NCI-H1417 (cell line): ENCODE data around the gene PLXNC1.

ENCODE experiments used
- DNase-seq, 3 experiments: peaks; one replicate each; lab custom pipeline; 2025; lab: John Stamatoyannopoulos, UW

PLXNC1 gene

GRCh38 chr12:94179723-94180122, 31.3 kb downstream of the PLXNC1 start:
- DNase-seq = no peak

- DNase-seq = no peak
These were observed 32.4 kb downstream of the PLXNC1 start for GRCh38 chr12:94180558-94181296.

- DNase-seq = no peak
These were observed 34.8 kb downstream of the PLXNC1 start for GRCh38 chr12:94182986-94183707.

GRCh38 chr12:94183708-94184379, 35.5 kb downstream of the PLXNC1 start:
- DNase-seq = no peak

- no peak for DNase-seq
These were observed 36.8 kb downstream of the PLXNC1 start for GRCh38 chr12:94184995-94185719.

GRCh38 chr12:94185801-94186200, 37.4 kb downstream of the PLXNC1 start:
- no peak for DNase-seq

- peak; percentile 90 to 98 (median 93) for DNase-seq
These were observed 38.2 kb downstream of the PLXNC1 start for GRCh38 chr12:94186278-94187241.

GRCh38 chr12:94187361-94187760, 39.0 kb downstream of the PLXNC1 start:
- peak; percentile 34 to 90 (median 75) for DNase-seq

- no peak for DNase-seq
These were observed 42.2 kb downstream of the PLXNC1 start for GRCh38 chr12:94190623-94191022.

GRCh38 chr12:94191023-94191422, 42.6 kb downstream of the PLXNC1 start:
- DNase-seq = no peak

- DNase-seq = no peak
These were observed 43.4 kb downstream of the PLXNC1 start for GRCh38 chr12:94191811-94192210.

GRCh38 chr12:94192506-94192905, 44.1 kb downstream of the PLXNC1 start:
- no peak for DNase-seq

GRCh38 chr12:94193168-94193567, 44.8 kb downstream of the PLXNC1 start:
- DNase-seq = no peak

GRCh38 chr12:94195483-94195882, 47.1 kb downstream of the PLXNC1 start:
- DNase-seq = no peak

GRCh38 chr12:94198469-94198868, 50.1 kb downstream of the PLXNC1 start:
- no peak for DNase-seq

GRCh38 chr12:94198872-94199271, 50.5 kb downstream of the PLXNC1 start:
- no peak for DNase-seq

- DNase-seq = no peak
These were observed 51.7 kb downstream of the PLXNC1 start for GRCh38 chr12:94200069-94200468.

GRCh38 chr12:94200695-94201094, 52.3 kb downstream of the PLXNC1 start:
- DNase-seq = no peak

GRCh38 chr12:94202245-94203180, 54.1 kb downstream of the PLXNC1 start:
- peak; percentile 49 to 78 (median 75) for DNase-seq

- no peak for DNase-seq
These were observed 54.8 kb downstream of the PLXNC1 start for GRCh38 chr12:94203181-94203546.
